NCI-H2171 (cell line): Measurements from ENCODE around the gene POLR2H.

Source experiments
- DNase-seq: peaks from one replicate; lab custom pipeline; 2025; lab: John Stamatoyannopoulos, UW

The POLR2H gene

GRCh38 chr3:184361532-184361931, at the start of gene POLR2H, which contains the start of gene CLCN2:
TSS of gene POLR2H (plus strand) at chr3:184361710. CDS start at chr3:184363493, 1,783 bp downstream.
TSS of gene CLCN2 (minus strand) at chr3:184361605. CDS start at chr3:184361479, 126 bp downstream.
- DNase-seq = peak; percentile 61

DNA sequence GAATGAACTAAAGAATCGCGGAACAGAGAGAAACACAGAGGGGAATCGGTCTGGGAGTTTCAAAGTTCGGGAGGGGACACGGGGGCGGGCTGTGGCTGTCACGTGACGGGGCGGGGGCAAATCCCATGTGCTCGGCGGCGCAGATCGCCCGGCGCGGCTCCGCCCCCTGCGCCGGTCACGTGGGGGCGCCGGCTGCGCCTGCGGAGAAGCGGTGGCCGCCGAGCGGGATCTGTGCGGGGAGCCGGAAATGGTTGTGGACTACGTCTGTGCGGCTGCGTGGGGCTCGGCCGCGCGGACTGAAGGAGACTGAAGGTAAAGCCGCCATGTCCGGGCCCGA, 47.2 kb upstream of the POLR2H start, which contains the start of gene EIF4G1:
TSS of gene EIF4G1 (plus strand) at position 244 of the 337 bp plus-strand sequence. CDS start 1,191 bp downstream, outside the sequence.
- peak; percentile 95 for DNase-seq

- DNase-seq = peak; percentile 25
These were observed 46.6 kb upstream of the POLR2H start for GRCh38 chr3:184314700-184315542.

GRCh38 chr3:184315543-184315867, 46.0 kb upstream of the POLR2H start:
- DNase-seq = no peak

- DNase-seq = no peak
These were observed 45.4 kb upstream of the POLR2H start for GRCh38 chr3:184315871-184316661.

DNA sequence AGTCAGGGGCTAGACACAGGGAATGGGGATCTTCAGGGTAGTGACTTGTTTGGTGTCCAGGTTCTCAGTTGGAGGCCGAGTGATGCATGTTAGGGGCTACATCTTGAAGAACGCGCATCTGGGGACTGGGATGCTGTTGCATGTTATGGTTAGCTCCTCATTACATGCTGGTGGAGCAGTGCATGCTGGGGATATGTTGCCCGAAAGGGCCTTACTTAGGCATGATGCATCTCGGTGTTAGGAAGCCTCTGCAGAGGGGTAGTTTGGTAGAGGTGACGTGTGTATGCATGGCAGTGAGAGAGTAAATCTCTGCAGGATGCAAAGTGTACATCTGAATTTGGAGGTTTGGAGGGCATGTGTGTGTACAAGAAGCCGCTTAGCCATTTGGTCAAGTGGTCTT, 44.7 kb upstream of the POLR2H start:
- DNase-seq = no peak

DNA sequence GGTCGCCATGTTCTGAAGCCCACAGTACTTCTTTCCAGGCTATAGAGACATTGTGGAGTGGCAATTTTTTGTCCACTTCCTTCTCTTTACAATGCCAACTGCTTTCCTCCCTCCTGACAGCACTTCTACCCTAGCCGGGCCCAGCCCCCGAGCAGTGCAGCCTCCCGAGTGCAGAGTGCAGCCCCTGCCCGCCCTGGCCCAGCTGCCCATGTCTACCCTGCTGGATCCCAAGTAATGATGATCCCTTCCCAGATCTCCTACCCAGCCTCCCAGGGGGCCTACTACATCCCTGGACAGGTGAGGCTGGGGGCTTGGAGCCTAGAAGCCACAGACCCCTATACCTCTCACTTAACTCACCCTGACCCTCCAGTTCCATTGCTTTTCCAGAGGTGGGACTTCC, 44.3 kb upstream of the POLR2H start:
- DNase-seq = no peak

DNA sequence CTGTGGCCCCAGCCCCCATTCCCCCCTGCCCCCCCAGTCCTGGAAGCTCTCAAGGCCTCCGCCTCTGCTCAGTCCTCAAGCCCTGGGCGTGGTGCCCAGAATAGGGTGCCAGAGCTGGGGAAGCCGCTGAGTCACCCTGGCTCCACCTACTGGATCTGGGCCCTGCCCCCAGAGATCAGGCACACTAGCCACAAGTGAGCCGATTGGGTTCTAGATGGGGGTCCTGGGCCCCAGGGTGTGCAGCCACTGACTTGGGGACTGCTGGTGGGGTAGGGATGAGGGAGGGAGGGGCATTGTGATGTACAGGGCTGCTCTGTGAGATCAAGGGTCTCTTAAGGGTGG, 41.4 kb upstream of the POLR2H start:
- peak; percentile 38 for DNase-seq

DNA sequence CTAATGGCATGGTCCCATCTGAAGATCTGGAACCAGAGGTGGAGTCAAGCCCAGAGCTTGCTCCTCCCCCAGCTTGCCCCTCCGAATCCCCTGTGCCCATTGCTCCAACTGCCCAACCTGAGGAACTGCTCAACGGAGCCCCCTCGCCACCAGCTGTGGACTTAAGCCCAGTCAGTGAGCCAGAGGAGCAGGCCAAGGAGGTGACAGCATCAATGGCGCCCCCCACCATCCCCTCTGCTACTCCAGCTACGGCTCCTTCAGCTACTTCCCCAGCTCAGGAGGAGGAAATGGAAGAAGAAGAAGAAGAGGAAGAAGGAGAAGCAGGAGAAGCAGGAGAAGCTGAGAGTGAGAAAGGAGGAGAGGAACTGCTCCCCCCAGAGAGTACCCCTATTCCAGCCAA, 39.8 kb upstream of the POLR2H start:
- no peak for DNase-seq

GRCh38 chr3:184322731-184323487, 38.6 kb upstream of the POLR2H start:
- DNase-seq = no peak

GRCh38 chr3:184323696-184324095, 37.8 kb upstream of the POLR2H start:
- no peak for DNase-seq

DNA sequence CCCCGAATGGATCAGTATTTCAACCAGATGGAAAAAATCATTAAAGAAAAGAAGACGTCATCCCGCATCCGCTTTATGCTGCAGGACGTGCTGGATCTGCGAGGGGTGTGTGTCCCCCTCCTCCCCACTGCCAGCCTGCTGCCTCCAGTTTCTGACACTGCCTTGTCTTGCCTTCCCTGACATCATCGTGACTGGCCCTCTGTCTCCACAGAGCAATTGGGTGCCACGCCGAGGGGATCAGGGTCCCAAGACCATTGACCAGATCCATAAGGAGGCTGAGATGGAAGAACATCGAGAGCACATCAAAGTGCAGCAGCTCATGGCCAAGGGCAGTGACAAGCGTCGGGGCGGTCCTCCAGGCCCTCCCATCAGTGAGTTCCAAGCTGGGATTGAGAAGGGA, 36.2 kb upstream of the POLR2H start:
- no peak for DNase-seq

GRCh38 chr3:184325715-184326369, 35.7 kb upstream of the POLR2H start:
- no peak for DNase-seq

DNA sequence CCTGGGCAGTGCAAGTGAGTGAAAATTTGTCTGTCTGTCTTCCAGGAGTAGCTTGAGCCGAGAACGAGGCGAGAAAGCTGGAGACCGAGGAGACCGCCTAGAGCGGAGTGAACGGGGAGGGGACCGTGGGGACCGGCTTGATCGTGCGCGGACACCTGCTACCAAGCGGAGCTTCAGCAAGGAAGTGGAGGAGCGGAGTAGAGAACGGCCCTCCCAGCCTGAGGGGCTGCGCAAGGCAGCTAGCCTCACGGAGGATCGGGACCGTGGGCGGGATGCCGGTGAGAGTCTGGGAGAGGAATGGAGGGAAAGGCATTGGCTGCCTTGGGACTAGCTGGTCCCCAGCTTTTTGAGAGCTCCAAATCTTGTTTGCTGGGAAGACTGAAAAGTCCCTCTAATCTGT, 34.3 kb upstream of the POLR2H start:
- no peak for DNase-seq

DNA sequence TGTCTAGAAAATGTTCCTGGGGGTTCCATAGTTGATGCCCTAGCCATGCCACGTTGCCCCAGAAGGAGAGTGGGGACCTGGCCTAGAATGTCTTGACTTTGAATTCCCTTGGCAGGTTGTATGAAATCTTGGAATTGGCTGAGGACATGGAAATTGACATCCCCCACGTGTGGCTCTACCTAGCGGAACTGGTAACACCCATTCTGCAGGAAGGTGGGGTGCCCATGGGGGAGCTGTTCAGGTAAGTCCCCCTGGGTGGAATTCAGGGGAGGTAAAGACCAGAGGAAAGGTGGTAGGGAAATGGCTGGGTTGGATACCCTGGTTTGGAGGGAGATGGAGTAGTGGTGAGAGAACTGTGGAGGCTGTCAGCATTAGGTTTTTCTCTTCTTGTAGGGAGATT, 33.0 kb upstream of the POLR2H start:
- no peak for DNase-seq

- DNase-seq = no peak
These were observed 29.0 kb upstream of the POLR2H start for GRCh38 chr3:184332370-184333090.

- no peak for DNase-seq
These were observed 28.3 kb upstream of the POLR2H start for GRCh38 chr3:184333190-184333589.

DNA sequence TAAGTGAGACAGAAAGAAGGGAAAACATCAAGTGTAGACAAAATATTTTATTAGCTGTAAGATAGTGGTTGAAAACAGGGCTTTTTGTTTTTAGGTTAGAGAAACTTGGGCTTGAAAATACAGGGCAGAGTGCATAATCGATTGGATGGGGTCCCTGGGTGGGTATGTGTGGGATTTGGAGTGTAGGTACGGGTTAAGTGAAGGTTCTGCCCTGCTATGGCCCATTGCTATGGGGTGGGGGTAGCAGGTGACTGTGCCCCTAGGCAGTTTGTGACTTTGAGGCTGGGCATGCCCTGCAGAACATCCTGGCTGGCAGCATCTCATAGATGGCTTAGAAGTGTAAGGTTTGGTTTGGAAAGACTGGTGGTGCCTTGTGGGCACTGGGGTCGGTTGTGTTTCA, 27.8 kb upstream of the POLR2H start:
- DNase-seq = no peak

DNA sequence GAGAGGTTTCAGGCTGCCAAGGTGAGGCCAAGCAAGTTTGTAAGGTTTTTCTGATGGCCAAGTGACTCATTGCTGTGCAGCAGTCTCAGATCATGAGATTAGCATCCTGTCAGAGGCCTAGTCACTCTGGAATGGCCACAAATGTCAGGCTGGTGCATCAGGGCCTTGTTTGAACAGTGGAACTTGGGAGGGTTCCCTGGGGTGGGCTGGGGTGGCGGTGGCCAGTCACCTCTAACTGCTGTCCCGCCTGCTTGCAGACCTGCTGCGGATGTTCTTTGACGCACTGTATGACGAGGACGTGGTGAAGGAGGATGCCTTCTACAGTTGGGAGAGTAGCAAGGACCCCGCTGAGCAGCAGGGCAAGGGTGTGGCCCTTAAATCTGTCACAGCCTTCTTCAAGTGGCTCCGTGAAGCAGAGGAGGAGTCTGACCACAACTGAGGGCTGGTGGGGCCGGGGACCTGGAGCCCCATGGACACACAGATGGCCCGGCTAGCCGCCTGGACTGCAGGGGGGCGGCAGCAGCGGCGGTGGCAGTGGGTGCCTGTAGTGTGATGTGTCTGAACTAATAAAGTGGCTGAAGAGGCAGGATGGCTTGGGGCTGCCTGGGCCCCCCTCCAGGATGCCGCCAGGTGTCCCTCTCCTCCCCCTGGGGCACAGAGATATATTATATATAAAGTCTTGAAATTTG, 26.9 kb upstream of the POLR2H start:
- DNase-seq = no peak

- DNase-seq = no peak
These were observed 26.2 kb upstream of the POLR2H start for GRCh38 chr3:184335291-184335660.
